Activated T-helper 17 cell treated with anti-CD3 and anti-CD28 coated beads, Interleukin-2, amount 50 U/mL, for 72 hours (primary cell): ENCODE measurements around the gene SLC10A7. TPM values are rescaled to one million over a fixed set of nuclear protein-coding genes. Genes with fewer than 3 reads are reported as not detected.

Experiments
- ATAC-seq: fragments of 150-1000 bp; cut with Tn5 transposase; replicated peaks from 2 replicates; pipeline ENCODE4 v1.10.0; 2021; ENCODE audit warnings: mild to moderate bottlenecking, moderate library complexity
- H3K27ac Mint-ChIP-seq: one replicate; pipeline ENCODE4 v1.8.0; 2022; ENCODE audit warnings: mixed read lengths
- H3K27me3 Mint-ChIP-seq: one replicate; pipeline ENCODE4 v1.8.0; 2022; ENCODE audit warnings: mixed read lengths
- H3K36me3 Mint-ChIP-seq: one replicate; pipeline ENCODE4 v1.8.0; 2022; ENCODE audit warnings: low read depth, mild to moderate bottlenecking, mixed read lengths
- H3K4me1 Mint-ChIP-seq: one replicate; pipeline ENCODE4 v1.8.0; 2022; ENCODE audit warnings: mixed read lengths
- H3K4me3 Mint-ChIP-seq: one replicate; pipeline ENCODE4 v1.8.0; 2022; ENCODE audit warnings: mild to moderate bottlenecking, mixed read lengths
- H3K9me3 Mint-ChIP-seq: one replicate; pipeline ENCODE4 v1.8.0; 2022; ENCODE audit warnings: mixed read lengths
- total RNA-seq, 2 donors: library from RNA; stranded (reverse); gene quantifications; one replicate each; pipeline ENCODE4 v1.2.3, GENCODE V29; 2022

SLC10A7 gene
- total RNA-seq, 2 donors from 2014 or later = 13.0 to 17.5 TPM

DNA sequence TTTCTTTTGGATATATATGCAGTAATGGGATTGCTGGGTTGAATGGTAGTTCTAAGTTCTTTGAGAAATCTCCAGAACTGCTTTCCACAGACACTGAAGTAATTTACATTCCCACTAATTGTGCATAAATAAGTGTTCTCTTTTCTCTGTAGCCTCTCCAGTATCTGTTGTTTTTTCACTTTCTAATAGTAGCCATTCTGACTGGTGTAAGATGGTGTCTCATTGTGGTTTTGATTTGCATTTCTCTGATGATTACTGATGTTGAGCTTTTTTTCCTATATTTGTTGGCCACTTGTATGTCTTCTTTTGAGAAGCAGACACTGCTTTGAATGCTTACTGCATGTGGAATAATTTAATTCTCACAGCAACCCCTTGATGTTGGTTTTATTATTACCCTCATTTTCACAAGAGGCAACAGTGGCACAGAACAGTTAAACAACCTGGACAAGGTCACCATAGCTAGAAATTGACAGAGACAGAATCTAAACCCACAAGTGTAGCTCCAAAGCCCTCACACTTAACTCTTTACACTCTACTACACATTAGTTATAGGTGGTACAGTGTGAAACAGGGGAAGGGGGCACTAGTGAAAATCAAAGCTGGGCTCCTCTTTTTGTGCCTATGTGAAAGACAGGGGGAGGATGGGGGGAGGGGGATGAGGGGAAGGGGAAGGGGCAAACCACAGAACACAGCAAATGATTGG lies 211.3 kb downstream of the SLC10A7 start:
- Mint-ChIP-seq H3K4me1 (no peaks in the 10 kb centered on the region), H3K4me3 (no peak overlapping the region), H3K27ac (no peak overlapping the region), H3K36me3 (no peaks in the 10 kb centered on the region), H3K9me3 (no peaks in the 10 kb centered on the region), H3K27me3 (no peaks in the 10 kb centered on the region)
- ATAC-seq = no peak

DNA sequence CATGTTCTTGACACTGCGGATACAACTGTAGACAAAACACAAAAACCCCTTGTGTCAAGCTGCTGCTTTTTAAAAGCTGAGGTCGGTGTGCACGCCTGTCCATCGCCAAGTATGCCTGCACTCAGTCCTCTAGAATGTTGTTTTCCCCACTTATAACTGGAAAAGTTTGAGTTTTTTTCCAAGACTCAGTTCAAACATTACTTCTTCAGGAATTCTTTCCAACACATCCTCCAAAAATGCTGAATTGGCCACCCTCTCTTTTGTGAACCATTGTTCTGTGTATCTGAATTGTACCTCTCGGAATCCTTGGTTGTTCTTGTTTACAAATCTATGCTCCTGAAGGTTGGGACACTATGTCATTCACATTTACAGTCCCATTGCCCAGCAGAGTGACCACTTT lies 212.8 kb downstream of the SLC10A7 start:
- Mint-ChIP-seq H3K4me3 (no peak overlapping the region), H3K36me3 (peaks cover 12% of the 10 kb centered on the region), H3K27me3 (no peaks in the 10 kb centered on the region), H3K9me3 (no peaks in the 10 kb centered on the region), H3K4me1 (no peaks in the 10 kb centered on the region), H3K27ac (no peak overlapping the region)
- ATAC-seq = no peak

DNA sequence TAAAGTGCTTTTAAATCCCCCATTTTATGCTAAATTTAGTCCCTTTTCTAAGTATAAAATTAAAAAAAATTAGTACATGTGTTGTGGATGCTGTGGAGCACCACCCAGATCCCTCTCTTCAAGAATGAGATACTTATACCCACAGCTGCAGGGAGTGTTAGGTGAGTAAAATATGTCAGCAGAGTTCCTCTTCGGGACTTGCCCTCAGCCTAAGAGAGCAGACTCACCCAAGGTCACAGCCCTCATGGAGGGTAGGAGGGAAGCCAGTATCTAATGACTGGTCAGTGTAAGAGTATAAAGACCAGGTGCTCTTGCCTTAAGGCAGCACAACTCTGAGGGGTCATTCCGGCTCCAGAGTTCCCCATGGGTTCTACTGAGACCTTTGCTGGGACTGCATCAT lies 218.9 kb downstream of the SLC10A7 start:
- no peak overlapping the region for H3K27ac Mint-ChIP-seq
- no peak overlapping the region for H3K4me3 Mint-ChIP-seq
- no peaks in the 10 kb centered on the region for H3K9me3 Mint-ChIP-seq
- H3K36me3 Mint-ChIP-seq = peaks cover 12% of the 10 kb centered on the region
- no peak for ATAC-seq
- no peaks in the 10 kb centered on the region for H3K4me1 Mint-ChIP-seq
- H3K27me3 Mint-ChIP-seq = no peaks in the 10 kb centered on the region

GRCh38 chr4:146299607-146300006 lies 222.1 kb downstream of the SLC10A7 start:
- H3K4me3 Mint-ChIP-seq = no peak overlapping the region
- peaks cover 6% of the 10 kb centered on the region for H3K36me3 Mint-ChIP-seq
- H3K4me1 Mint-ChIP-seq = no peaks in the 10 kb centered on the region
- no peaks in the 10 kb centered on the region for H3K27me3 Mint-ChIP-seq
- ATAC-seq = no peak
- no peaks in the 10 kb centered on the region for H3K9me3 Mint-ChIP-seq
- H3K27ac Mint-ChIP-seq = no peak overlapping the region

DNA sequence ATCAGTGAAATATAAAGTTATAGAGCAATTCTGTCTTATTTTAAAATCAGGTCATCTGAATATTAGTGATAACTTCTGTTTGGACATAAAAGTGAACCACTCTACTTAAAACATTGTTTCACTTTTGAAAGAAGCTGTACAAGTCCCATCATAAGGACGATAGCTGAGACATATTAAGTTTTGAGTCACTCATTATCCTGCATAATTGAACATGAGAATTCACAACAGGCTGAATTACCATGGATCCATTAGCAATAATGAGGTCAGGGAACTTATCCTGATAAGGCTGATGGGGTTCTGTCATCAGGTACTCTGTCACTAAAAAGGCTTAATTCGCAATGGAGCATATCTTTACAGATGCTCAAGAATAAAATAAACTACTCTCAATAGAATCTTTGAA lies 227.0 kb downstream of the SLC10A7 start:
- H3K4me1 Mint-ChIP-seq = no peaks in the 10 kb centered on the region
- peaks cover 24% of the 10 kb centered on the region for H3K36me3 Mint-ChIP-seq
- H3K27ac Mint-ChIP-seq = no peak overlapping the region
- ATAC-seq = no peak
- no peaks in the 10 kb centered on the region for H3K27me3 Mint-ChIP-seq
- no peak overlapping the region for H3K4me3 Mint-ChIP-seq
- H3K9me3 Mint-ChIP-seq = no peaks in the 10 kb centered on the region

DNA sequence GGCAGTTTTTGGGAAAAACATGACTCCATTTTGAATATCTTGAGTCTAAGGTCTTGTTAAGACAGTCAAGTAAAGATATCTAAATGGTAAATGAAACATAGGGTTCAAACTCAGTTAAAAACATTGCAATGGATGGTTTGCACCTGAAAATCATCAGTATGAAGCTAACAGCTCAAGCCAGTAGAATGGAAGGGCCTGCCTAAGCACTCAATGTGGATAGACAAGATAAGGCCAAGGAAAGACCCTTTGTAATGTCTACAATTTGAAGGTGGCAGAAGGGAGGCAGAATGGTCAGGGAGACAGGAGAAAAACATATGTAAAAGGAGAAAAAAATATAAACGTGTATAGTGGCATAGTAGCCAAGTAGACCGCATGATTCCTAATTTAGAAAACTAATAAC lies 229.2 kb downstream of the SLC10A7 start:
- H3K27me3 Mint-ChIP-seq = no peaks in the 10 kb centered on the region
- peaks cover 31% of the 10 kb centered on the region for H3K36me3 Mint-ChIP-seq
- ATAC-seq = no peak
- H3K4me1 Mint-ChIP-seq = no peaks in the 10 kb centered on the region
- H3K9me3 Mint-ChIP-seq = no peaks in the 10 kb centered on the region
- no peak overlapping the region for H3K4me3 Mint-ChIP-seq
- no peak overlapping the region for H3K27ac Mint-ChIP-seq

DNA sequence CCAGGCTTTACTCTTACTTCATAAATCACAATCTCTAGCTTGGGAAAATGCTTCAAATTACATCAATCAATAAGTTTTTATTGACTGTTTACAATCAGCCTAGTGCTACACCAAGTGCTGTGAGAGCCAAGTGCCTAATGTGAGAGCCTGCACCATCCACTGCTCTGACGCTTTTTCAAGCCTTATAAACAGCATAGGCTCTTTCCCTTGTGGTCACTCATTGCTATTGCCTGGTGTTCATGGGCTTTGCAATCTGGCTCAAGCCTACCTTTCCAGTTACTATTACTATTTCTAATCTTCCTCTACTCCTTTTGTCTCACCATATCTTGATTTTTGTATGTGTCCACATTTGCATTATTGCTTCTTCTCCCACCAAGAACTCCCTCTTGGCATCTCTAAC lies 230.4 kb downstream of the SLC10A7 start:
- no peak overlapping the region for H3K4me3 Mint-ChIP-seq
- no peak for ATAC-seq
- H3K36me3 Mint-ChIP-seq = peaks cover 31% of the 10 kb centered on the region
- no peaks in the 10 kb centered on the region for H3K27me3 Mint-ChIP-seq
- no peaks in the 10 kb centered on the region for H3K4me1 Mint-ChIP-seq
- no peaks in the 10 kb centered on the region for H3K9me3 Mint-ChIP-seq
- H3K27ac Mint-ChIP-seq = no peak overlapping the region

DNA sequence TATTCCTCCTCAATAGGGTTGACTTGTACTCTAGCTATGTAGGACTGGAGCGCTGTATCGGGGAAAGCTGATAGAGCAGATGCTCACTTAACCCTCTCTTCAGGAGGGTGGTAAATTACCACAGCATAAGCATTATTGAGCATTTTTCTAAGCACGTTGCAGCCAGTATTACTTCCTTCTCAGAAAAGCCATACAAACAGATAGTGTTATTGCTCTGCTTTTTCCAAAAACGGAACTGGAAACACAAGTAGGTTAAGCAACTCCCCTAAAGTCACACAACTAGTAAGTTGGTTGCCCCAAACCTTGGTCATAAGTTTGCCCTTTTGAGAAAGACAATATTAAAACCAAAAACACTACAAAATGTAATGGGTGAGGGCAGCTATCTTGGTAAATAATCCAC lies 233.5 kb downstream of the SLC10A7 start:
- Mint-ChIP-seq H3K36me3 (peaks cover 26% of the 10 kb centered on the region), H3K4me1 (no peaks in the 10 kb centered on the region), H3K9me3 (no peaks in the 10 kb centered on the region), H3K27ac (no peak overlapping the region), H3K27me3 (no peaks in the 10 kb centered on the region), H3K4me3 (no peak overlapping the region)
- ATAC-seq = no peak

DNA sequence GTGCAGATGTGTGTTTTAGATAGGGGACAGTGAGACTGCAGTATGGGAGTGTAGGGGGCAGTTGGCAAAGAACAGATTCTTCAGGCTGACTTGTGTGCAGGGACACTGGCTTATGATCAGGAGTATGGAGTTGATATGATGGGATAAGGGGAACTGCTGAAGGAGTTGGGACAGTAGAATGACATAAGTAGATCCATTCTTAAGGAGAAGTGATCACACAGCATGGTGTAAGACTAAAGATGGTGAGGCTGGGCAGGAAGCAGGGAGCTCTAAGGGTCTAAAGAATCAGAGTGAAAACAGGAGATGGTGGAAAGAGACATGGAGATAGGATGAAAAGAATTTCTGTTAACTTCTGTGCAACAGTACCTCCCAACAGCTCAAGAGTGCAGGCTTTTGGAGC lies 236.7 kb downstream of the SLC10A7 start:
- Mint-ChIP-seq H3K9me3 (no peaks in the 10 kb centered on the region), H3K36me3 (peaks cover 15% of the 10 kb centered on the region), H3K4me3 (no peak overlapping the region), H3K27me3 (no peaks in the 10 kb centered on the region), H3K27ac (no peak overlapping the region), H3K4me1 (no peaks in the 10 kb centered on the region)
- ATAC-seq = no peak

DNA sequence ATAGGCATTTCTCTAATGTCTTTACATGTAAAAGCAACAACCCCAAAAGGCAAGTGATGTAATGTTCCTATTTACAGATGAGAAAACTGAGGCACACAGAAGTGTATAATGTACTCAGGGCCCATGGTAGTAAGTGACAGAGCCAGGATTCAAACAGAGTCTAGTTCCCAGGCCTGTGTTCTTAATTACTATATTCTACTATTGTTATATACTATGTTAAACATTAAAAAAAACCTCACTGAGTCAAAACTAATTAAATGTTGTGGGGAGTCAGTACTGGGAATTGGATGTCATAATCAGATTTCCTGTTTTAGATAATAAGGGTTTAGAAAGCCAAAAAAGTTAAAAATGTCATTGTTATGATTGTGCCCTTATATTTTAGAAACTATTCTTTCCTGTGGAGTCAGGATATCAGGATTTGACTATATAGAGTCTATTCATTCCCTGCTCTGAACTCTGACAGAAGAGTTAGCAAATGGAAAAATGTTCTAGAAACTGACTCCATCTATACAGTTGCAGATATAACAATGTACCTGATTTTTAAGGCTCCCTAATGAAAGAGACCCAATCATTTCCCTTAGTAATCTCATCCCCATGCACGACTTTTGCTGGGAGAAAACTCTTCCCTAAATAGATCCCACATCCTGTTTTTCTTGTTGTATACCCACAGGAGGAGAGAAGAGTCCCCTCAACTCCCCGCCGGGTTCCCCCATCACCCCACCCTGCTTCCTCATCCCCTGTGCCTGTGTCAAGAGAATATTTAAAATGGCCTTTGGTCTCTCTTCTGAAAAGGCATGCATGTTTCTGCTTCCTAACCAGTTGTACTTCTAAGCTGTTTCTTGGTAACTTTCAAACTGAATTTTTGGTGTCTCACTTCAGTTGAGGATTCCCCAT lies 237.7 kb downstream of the SLC10A7 start:
- H3K36me3 Mint-ChIP-seq = peaks cover 13% of the 10 kb centered on the region
- no peaks in the 10 kb centered on the region for H3K27me3 Mint-ChIP-seq
- ATAC-seq = no peak
- H3K27ac Mint-ChIP-seq = no peak overlapping the region
- no peaks in the 10 kb centered on the region for H3K4me1 Mint-ChIP-seq
- H3K4me3 Mint-ChIP-seq = no peak overlapping the region
- no peaks in the 10 kb centered on the region for H3K9me3 Mint-ChIP-seq

GRCh38 chr4:146282657-146283056 lies 239.1 kb downstream of the SLC10A7 start:
- no peaks in the 10 kb centered on the region for H3K9me3 Mint-ChIP-seq
- H3K36me3 Mint-ChIP-seq = peaks cover 7% of the 10 kb centered on the region
- ATAC-seq = no peak
- H3K4me3 Mint-ChIP-seq = no peak overlapping the region
- no peak overlapping the region for H3K27ac Mint-ChIP-seq
- no peaks in the 10 kb centered on the region for H3K4me1 Mint-ChIP-seq
- no peaks in the 10 kb centered on the region for H3K27me3 Mint-ChIP-seq

DNA sequence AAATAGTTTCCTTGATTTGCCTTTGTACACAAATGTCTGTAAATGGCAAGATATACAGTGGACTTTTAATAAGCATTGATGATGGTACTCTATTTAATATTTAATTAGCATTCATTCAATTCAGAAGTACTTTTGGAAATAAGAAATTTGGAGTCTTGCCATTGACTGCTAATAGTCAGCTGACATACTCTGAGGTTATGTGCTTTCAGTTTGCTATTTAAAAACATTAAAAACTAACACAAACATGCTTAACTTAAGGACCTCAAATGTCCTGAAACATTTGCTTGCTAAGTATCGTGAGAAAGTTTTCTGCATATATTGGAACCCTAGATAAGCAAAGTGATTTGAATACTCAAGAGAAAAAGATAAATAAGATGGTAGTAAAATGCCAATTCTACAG lies 242.8 kb downstream of the SLC10A7 start:
- no peak overlapping the region for H3K4me3 Mint-ChIP-seq
- no peak overlapping the region for H3K27ac Mint-ChIP-seq
- no peaks in the 10 kb centered on the region for H3K9me3 Mint-ChIP-seq
- no peak for ATAC-seq
- H3K36me3 Mint-ChIP-seq = peaks cover 7% of the 10 kb centered on the region
- H3K4me1 Mint-ChIP-seq = no peaks in the 10 kb centered on the region
- no peaks in the 10 kb centered on the region for H3K27me3 Mint-ChIP-seq

- Mint-ChIP-seq H3K27ac (no peak overlapping the region), H3K36me3 (no peaks in the 10 kb centered on the region), H3K9me3 (no peaks in the 10 kb centered on the region), H3K4me1 (peaks cover 4% of the 10 kb centered on the region), H3K4me3 (no peak overlapping the region), H3K27me3 (no peaks in the 10 kb centered on the region)
- no peak for ATAC-seq
These were observed 246.4 kb downstream of the SLC10A7 start for GRCh38 chr4:146275370-146275769.

DNA sequence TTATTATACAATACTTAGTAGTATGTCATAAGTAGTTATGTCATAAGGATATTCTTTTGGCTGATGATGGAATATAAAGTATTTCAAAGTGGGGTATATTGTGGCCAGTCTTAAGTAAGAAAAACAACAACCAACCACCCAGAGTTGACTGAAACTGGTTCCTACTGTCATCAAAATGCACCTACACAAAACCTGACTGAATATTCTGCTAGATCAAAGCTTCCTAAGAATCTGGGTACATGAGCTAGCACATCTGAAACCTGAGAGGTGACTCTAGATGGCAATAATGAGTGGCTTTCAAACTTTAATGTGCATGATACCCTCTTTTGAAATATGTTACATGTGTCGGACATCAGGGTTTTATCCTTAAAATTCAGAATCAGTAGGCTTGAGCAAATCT lies 247.0 kb downstream of the SLC10A7 start:
- no peak overlapping the region for H3K27ac Mint-ChIP-seq
- peak; percentile 25 for ATAC-seq

GRCh38 chr4:146273204-146273901 lies 248.4 kb downstream of the SLC10A7 start:
- Mint-ChIP-seq H3K4me3 (no peak overlapping the region), H3K36me3 (no peaks in the 10 kb centered on the region), H3K27me3 (no peaks in the 10 kb centered on the region), H3K9me3 (no peaks in the 10 kb centered on the region), H3K27ac (no peak overlapping the region), H3K4me1 (peaks cover 4% of the 10 kb centered on the region)
- peak; percentile 87 for ATAC-seq

More for the DNA sequence above, 247.0 kb downstream of the SLC10A7 start:
- Mint-ChIP-seq H3K4me1 (peaks cover 4% of the 10 kb centered on the region), H3K4me3 (no peak overlapping the region), H3K36me3 (no peaks in the 10 kb centered on the region), H3K27me3 (no peaks in the 10 kb centered on the region), H3K9me3 (no peaks in the 10 kb centered on the region)
